ENCODE data around the gene ARRB2. TPM values are rescaled to one million over a fixed set of nuclear protein-coding genes. Genes with fewer than 3 reads are reported as not detected.

ARRB2 gene
- total and polyA plus RNA-seq, 2 of the 8 experiments (the other 6 are each of a cell fraction or from before 2014, with no cell fraction given) = 72.4 to 101 TPM

GRCh38 chr17:4750606-4751005, 40.2 kb downstream of the ARRB2 start:
- no peak overlapping the region for H3K4ac ChIP-seq (replicated peaks; ENCODE audit: insufficient read length, low read depth, low read length)
- no peaks in the 10 kb centered on the region for H3K9me3 ChIP-seq (ENCODE audit: insufficient read depth in 2 of 2, low read depth in 1 of 2, low read length in 1 of 2)
- H2BK20ac ChIP-seq (ENCODE audit: low read length) = no peak overlapping the region
- no peak overlapping the region for H4K5ac ChIP-seq (ENCODE audit: insufficient read length, low read depth, low read length)
- no peak for FAIRE-seq
- H2AFZ ChIP-seq (ENCODE audit: low read length) = no peak overlapping the region
- H3K4me2 ChIP-seq (ENCODE audit: insufficient read depth in 1 of 2, low read depth in 2 of 2, low read length in 2 of 2) = no peak overlapping the region
- peaks cover 0 to 3% (median under 1%) of the 10 kb centered on the region in 4 experiments; a peak in 1 of 7 replicates for H3K4me1 ChIP-seq (replicated peaks in 1 of 4; ENCODE audit: control insufficient read depth in 3 of 4, insufficient read depth in 4 of 4, low read length in 3 of 4)
- no peak overlapping the region for H2AK5ac ChIP-seq (ENCODE audit: low read depth, low read length)
- no peak overlapping the region for H3K18ac ChIP-seq (ENCODE audit: extremely low read depth, low read length)
- H2BK15ac ChIP-seq (ENCODE audit: low read length) = no peak overlapping the region
- DNase-seq (ENCODE audit: low read depth in 1 of 2, low spot score in 2 of 2) = no peak
- H3K36me3 ChIP-seq (ENCODE audit: control insufficient read depth in 2 of 4, insufficient read depth in 4 of 4, low read length in 3 of 4) = no peaks in the 10 kb centered on the region
- no peak overlapping the region for H3K14ac ChIP-seq (ENCODE audit: insufficient read length)
- no peak overlapping the region for H2BK12ac ChIP-seq (ENCODE audit: low read depth, low read length)
- no peaks in the 10 kb centered on the region for H3K79me2 ChIP-seq (ENCODE audit: control insufficient read depth in 1 of 2, insufficient read depth in 2 of 2, low read length in 2 of 2)
- H3K4me3 ChIP-seq (ENCODE audit: extremely low read depth in 1 of 4, insufficient read depth in 2 of 4, low read depth in 3 of 4, low read length in 4 of 4) = no peak overlapping the region
- no peak overlapping the region for H2BK5ac ChIP-seq (ENCODE audit: low read depth, low read length)
- no peak overlapping the region for H3K9ac ChIP-seq (replicated peaks in 1 of 4; ENCODE audit: extremely low read depth in 1 of 4, low read depth in 3 of 4, low read length in 3 of 4)
- ChIA-PET POLR2A (ENCODE audit: partially characterized antibody) (no interaction called here), CTCF (ENCODE audit: partially characterized antibody) (no interaction called here)
- WGBS, 2 experiments (ENCODE audit: extremely low coverage in 1 of 2, insufficient coverage in 1 of 2, insufficient read length in 1 of 2, insufficient replicate concordance in 2 of 2, low coverage in 1 of 2, low lambda C conversion rate in 2 of 2, missing lambda C conversion rate in 1 of 2) = 62% methylated on average over 3 of the region's 3 CpGs; no CpG with 5 or more reads in 1 of the 2 experiments
- H3K79me1 ChIP-seq (ENCODE audit: low read depth, low read length) = no peaks in the 10 kb centered on the region
- H2BK120ac ChIP-seq (replicated peaks; ENCODE audit: low read depth, low read length) = no peak overlapping the region
- no peak overlapping the region for H3K27ac ChIP-seq (ENCODE audit: low read depth, low read length)
- H4K91ac ChIP-seq (replicated peaks; ENCODE audit: insufficient read length, low read length) = no peak overlapping the region
- TF ChIP-seq JUN (IDR thresholded peaks at IDR 0.05; ENCODE audit: low read depth, low read length) (no peak), SIRT6 (IDR thresholded peaks at IDR 0.05; ENCODE audit: low read length) (no peak), SAP30 (IDR thresholded peaks at IDR 0.05; ENCODE audit: insufficient read depth, insufficient replicate concordance, low read length) (no peak), USF2 (IDR thresholded peaks at IDR 0.05; ENCODE audit: low read length) (no peak), EP300 (IDR thresholded peaks at IDR 0.05; ENCODE audit: borderline replicate concordance in 1 of 2, low read depth in 2 of 2, low read length in 2 of 2) (no peak), KDM5A (IDR thresholded peaks at IDR 0.05; ENCODE audit: low read length) (no peak), GABPA (IDR thresholded peaks at IDR 0.05; ENCODE audit: borderline replicate concordance, insufficient read depth, low read length) (no peak), SIX5 (IDR thresholded peaks at IDR 0.05; ENCODE audit: low read depth, low read length) (no peak), JUND (IDR thresholded peaks at IDR 0.05; ENCODE audit: low read length) (no peak)
- peaks cover 2% of the 10 kb centered on the region; the same call in 1 of the 2 replicates for H3K23me2 ChIP-seq (ENCODE audit: low read depth, low read length)
- H4K20me1 ChIP-seq (replicated peaks in 1 of 2; ENCODE audit: control insufficient read depth in 1 of 2, insufficient read depth in 2 of 2, low read length in 2 of 2) = no peaks in the 10 kb centered on the region
- no peaks in the 10 kb centered on the region; a peak in 1 of 7 replicates for H3K27me3 ChIP-seq (replicated peaks in 1 of 4; ENCODE audit: control insufficient read depth in 3 of 4, extremely low read depth in 1 of 4, insufficient read depth in 3 of 4, low read length in 3 of 4)
- H3K56ac ChIP-seq (replicated peaks; ENCODE audit: insufficient read length, low read depth, low read length) = no peak overlapping the region
- H3K23ac ChIP-seq (ENCODE audit: insufficient read length) = no peak overlapping the region
- no peak overlapping the region for H4K8ac ChIP-seq (ENCODE audit: extremely low read depth, insufficient read depth, low read length)

All from H1 (cell line).